ENCODE data around the gene CPT1B.

DNA sequence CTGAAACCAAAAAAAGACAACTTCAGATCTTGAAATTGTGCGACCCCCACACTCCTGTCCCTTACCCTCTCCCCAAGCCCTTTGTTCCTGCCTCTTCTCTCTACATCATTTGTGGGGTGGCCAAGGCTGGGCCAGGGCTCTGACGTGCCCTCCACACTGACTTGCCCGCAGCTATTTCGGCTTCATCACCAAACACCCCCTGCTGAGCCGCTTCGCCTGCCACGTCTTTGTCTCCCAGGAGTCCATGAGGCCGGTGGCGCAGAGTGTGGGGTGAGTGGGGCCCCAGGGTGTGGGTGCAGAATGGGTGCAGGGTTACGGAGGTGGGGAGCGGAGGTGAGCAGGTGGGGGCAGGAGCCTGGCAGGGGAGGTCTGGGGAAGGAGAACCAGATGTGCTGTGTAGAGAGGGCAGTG lies 31.8 kb upstream of the CPT1B start:
- TF ChIP-seq GATA3 (IDR thresholded peaks at IDR 0.05; ENCODE audit: low read depth, low read length) (no peak), GATA2 (IDR thresholded peaks at IDR 0.05; ENCODE audit: low read depth, low read length) (no peak)

Data from SH-SY5Y (cell line).